Neural progenitor cell (in vitro differentiated cells): ENCODE measurements around the gene SPR.

Experiments used
- CTCF ChIP-seq: fragments of 200-600 bp; sonication (generic); IDR thresholded peaks from 2 replicates; pipeline ENCODE4 v1.5.1; 2017; ENCODE audit warnings: antibody characterized with exemption, mild to moderate bottlenecking
- EZH2 ChIP-seq: fragments of 200-600 bp; sonication (generic); IDR thresholded peaks from 2 replicates; pipeline ENCODE4 v1.6.1; 2017; ENCODE audit warnings: antibody characterized with exemption, mild to moderate bottlenecking, moderate library complexity

GRCh38 chr2:72848436-72849137 is 38.6 kb upstream of the SPR start:
- TF ChIP-seq CTCF: no peak
- no peak for TF ChIP-seq EZH2
